ENCODE measurements around the gene GPN1.
"Not testable (repeated sequence)": the region's sequence is repeated elsewhere in the genome, so short reads cannot be mapped to it uniquely, and the experiment has no call there.

Gene GPN1

GRCh38 chr2:27667446-27667845, 38.6 kb downstream of the GPN1 start:
- no peak for DNase-seq (ENCODE audit: low spot score)
- H3K36me3 ChIP-seq (ENCODE audit: low read depth), result peaks cover 61% of the 10 kb centered on the region
- peaks cover 2% of the 10 kb centered on the region for H3K4me1 ChIP-seq (ENCODE audit: insufficient read depth, poor library complexity, severe bottlenecking)
- no peaks in the 10 kb centered on the region for H3K27me3 ChIP-seq (ENCODE audit: insufficient read depth, poor library complexity, severe bottlenecking)
- TF ChIP-seq CTCF (IDR thresholded peaks at IDR 0.05; ENCODE audit: poor library complexity, severe bottlenecking), result no peak
- no peak overlapping the region for H3K4me3 ChIP-seq (ENCODE audit: severe bottlenecking)
- no peak overlapping the region for H3K27ac ChIP-seq (ENCODE audit: poor library complexity, severe bottlenecking)
- no peaks in the 10 kb centered on the region for H3K9me3 ChIP-seq (ENCODE audit: severe bottlenecking)
- ATAC-seq (ENCODE audit: low read depth), result no peak

- Histone ChIP-seq H3K36me3 (ENCODE audit: low read depth) (peaks cover 77% of the 10 kb centered on the region), H3K27ac (ENCODE audit: poor library complexity, severe bottlenecking) (no peak overlapping the region), H3K4me1 (ENCODE audit: insufficient read depth, poor library complexity, severe bottlenecking) (no peaks in the 10 kb centered on the region), H3K27me3 (ENCODE audit: insufficient read depth, poor library complexity, severe bottlenecking) (no peaks in the 10 kb centered on the region), H3K9me3 (ENCODE audit: severe bottlenecking) (no peaks in the 10 kb centered on the region), H3K4me3 (ENCODE audit: severe bottlenecking) (no peak overlapping the region)
- DNase-seq (ENCODE audit: low spot score), result no peak
- ATAC-seq (ENCODE audit: low read depth), result no peak
- TF ChIP-seq CTCF (IDR thresholded peaks at IDR 0.05; ENCODE audit: poor library complexity, severe bottlenecking), result no peak
Measured at GRCh38 chr2:27671235-27671634, 42.4 kb downstream of the GPN1 start.

GRCh38 chr2:27672723-27673486, 44.1 kb downstream of the GPN1 start:
- H3K4me3 ChIP-seq (ENCODE audit: severe bottlenecking), result no peak overlapping the region
- H3K36me3 ChIP-seq (ENCODE audit: low read depth), result peaks cover 80% of the 10 kb centered on the region
- DNase-seq (ENCODE audit: low spot score), result no peak

GRCh38 chr2:27680571-27680970, 51.7 kb downstream of the GPN1 start:
- no peak for TF ChIP-seq CTCF (IDR thresholded peaks at IDR 0.05; ENCODE audit: poor library complexity, severe bottlenecking)
- DNase-seq (ENCODE audit: low spot score) (no peak), ATAC-seq (ENCODE audit: low read depth) (no peak)
- Histone ChIP-seq H3K27me3 (ENCODE audit: insufficient read depth, poor library complexity, severe bottlenecking) (no peaks in the 10 kb centered on the region), H3K27ac (ENCODE audit: poor library complexity, severe bottlenecking) (peak overlapping the region; percentile 79), H3K4me3 (ENCODE audit: severe bottlenecking) (no peak overlapping the region), H3K4me1 (ENCODE audit: insufficient read depth, poor library complexity, severe bottlenecking) (peaks cover 23% of the 10 kb centered on the region), H3K9me3 (ENCODE audit: severe bottlenecking) (no peaks in the 10 kb centered on the region), H3K36me3 (ENCODE audit: low read depth) (peaks cover 61% of the 10 kb centered on the region)

More at GRCh38 chr2:27672723-27673486, 44.1 kb downstream of the GPN1 start:
- H3K27ac ChIP-seq (ENCODE audit: poor library complexity, severe bottlenecking), result no peak overlapping the region
- no peak for TF ChIP-seq CTCF (IDR thresholded peaks at IDR 0.05; ENCODE audit: poor library complexity, severe bottlenecking)
- H3K9me3 ChIP-seq (ENCODE audit: severe bottlenecking), result no peaks in the 10 kb centered on the region
- H3K27me3 ChIP-seq (ENCODE audit: insufficient read depth, poor library complexity, severe bottlenecking), result no peaks in the 10 kb centered on the region
- no peak for ATAC-seq (ENCODE audit: low read depth)
- H3K4me1 ChIP-seq (ENCODE audit: insufficient read depth, poor library complexity, severe bottlenecking), result no peaks in the 10 kb centered on the region

- H3K27ac ChIP-seq (ENCODE audit: poor library complexity, severe bottlenecking), result peak overlapping the region; percentile 79
Measured at GRCh38 chr2:27681841-27682240, 53.0 kb downstream of the GPN1 start.

GRCh38 chr2:27682334-27682771, 53.5 kb downstream of the GPN1 start:
- H3K4me3 ChIP-seq (ENCODE audit: severe bottlenecking); H3K27me3 ChIP-seq (ENCODE audit: insufficient read depth, poor library complexity, severe bottlenecking); H3K9me3 ChIP-seq (ENCODE audit: severe bottlenecking); DNase-seq (ENCODE audit: low spot score): not testable (repeated sequence)
- Histone ChIP-seq H3K27ac (ENCODE audit: poor library complexity, severe bottlenecking) (peak overlapping the region; percentile 79), H3K4me1 (ENCODE audit: insufficient read depth, poor library complexity, severe bottlenecking) (peaks cover 23% of the 10 kb centered on the region), H3K36me3 (ENCODE audit: low read depth) (peaks cover 62% of the 10 kb centered on the region)
- ATAC-seq (ENCODE audit: low read depth), result peak; percentile 87

More at GRCh38 chr2:27681841-27682240, 53.0 kb downstream of the GPN1 start:
- no peak for TF ChIP-seq CTCF (IDR thresholded peaks at IDR 0.05; ENCODE audit: poor library complexity, severe bottlenecking)
- no peak overlapping the region for H3K4me3 ChIP-seq (ENCODE audit: severe bottlenecking)
- ATAC-seq (ENCODE audit: low read depth) (no peak; the same call in 2 of the 3 replicates), DNase-seq (ENCODE audit: low spot score) (no peak)
- peaks cover 23% of the 10 kb centered on the region for H3K4me1 ChIP-seq (ENCODE audit: insufficient read depth, poor library complexity, severe bottlenecking)
- H3K36me3 ChIP-seq (ENCODE audit: low read depth), result peaks cover 64% of the 10 kb centered on the region
- no peaks in the 10 kb centered on the region for H3K9me3 ChIP-seq (ENCODE audit: severe bottlenecking)
- H3K27me3 ChIP-seq (ENCODE audit: insufficient read depth, poor library complexity, severe bottlenecking), result no peaks in the 10 kb centered on the region
